HTR-8/SVneo (cell line): ENCODE data around the gene CDH4.
A peak's percentile ranks its signal among the peaks of the same experiment; 100 is the strongest.

Experiments
- DNase-seq: peaks from one replicate; pipeline ENCODE4 v3.0.0; 2011; ENCODE audit warnings: low spot score, mixed read lengths; ENCODE audit not compliant: insufficient read length
- FAIRE-seq: peaks from 2 replicates; lab custom pipeline; 2011; peaks lifted over from hg19 to GRCh38; lab: Jason Lieb, UNC

The CDH4 gene

GRCh38 chr20:61819921-61820825, 568.1 kb downstream of the CDH4 start:
- DNase-seq = no peak
- peak; percentile 66 for FAIRE-seq

GRCh38 chr20:61821735-61822134, 569.7 kb downstream of the CDH4 start:
- DNase-seq (no peak), FAIRE-seq (no peak)

- peak; percentile 77 for FAIRE-seq
Observed at GRCh38 chr20:61822396-61822795, 570.3 kb downstream of the CDH4 start.

GRCh38 chr20:61823242-61823641, 571.2 kb downstream of the CDH4 start:
- FAIRE-seq (peak; percentile 100), DNase-seq (no peak)

More at GRCh38 chr20:61822396-61822795, 570.3 kb downstream of the CDH4 start:
- DNase-seq = no peak

DNA sequence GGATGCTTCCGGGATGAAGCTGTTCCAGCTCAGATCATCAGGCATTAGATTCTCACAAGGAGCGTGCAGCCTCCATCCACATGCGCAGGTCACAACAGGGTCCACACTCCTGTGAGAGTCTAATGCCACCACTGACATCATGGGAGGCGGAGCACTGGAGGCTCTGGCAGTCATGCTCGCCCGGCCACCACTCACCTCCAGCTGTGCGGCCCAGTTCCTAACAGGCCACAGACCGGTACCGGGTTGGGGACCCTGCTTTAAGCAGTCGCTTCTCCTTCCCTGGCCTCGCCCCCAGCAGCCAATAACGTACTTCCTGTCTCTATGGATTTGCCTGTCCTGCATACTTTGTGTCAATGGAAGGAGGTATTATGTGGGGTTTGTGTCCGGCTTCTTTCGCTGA, 576.8 kb downstream of the CDH4 start:
- FAIRE-seq (peak; percentile 63), DNase-seq (no peak)

- DNase-seq (no peak), FAIRE-seq (no peak)
Observed at GRCh38 chr20:61829526-61829925, 577.5 kb downstream of the CDH4 start.

- DNase-seq (no peak), FAIRE-seq (no peak)
Observed at GRCh38 chr20:61830241-61830930, 578.3 kb downstream of the CDH4 start.

- DNase-seq = no peak
- FAIRE-seq = no peak
Observed at GRCh38 chr20:61830991-61831390, 578.9 kb downstream of the CDH4 start.

- FAIRE-seq (no peak), DNase-seq (no peak)
Observed at GRCh38 chr20:61832181-61832580, 580.1 kb downstream of the CDH4 start.

DNA sequence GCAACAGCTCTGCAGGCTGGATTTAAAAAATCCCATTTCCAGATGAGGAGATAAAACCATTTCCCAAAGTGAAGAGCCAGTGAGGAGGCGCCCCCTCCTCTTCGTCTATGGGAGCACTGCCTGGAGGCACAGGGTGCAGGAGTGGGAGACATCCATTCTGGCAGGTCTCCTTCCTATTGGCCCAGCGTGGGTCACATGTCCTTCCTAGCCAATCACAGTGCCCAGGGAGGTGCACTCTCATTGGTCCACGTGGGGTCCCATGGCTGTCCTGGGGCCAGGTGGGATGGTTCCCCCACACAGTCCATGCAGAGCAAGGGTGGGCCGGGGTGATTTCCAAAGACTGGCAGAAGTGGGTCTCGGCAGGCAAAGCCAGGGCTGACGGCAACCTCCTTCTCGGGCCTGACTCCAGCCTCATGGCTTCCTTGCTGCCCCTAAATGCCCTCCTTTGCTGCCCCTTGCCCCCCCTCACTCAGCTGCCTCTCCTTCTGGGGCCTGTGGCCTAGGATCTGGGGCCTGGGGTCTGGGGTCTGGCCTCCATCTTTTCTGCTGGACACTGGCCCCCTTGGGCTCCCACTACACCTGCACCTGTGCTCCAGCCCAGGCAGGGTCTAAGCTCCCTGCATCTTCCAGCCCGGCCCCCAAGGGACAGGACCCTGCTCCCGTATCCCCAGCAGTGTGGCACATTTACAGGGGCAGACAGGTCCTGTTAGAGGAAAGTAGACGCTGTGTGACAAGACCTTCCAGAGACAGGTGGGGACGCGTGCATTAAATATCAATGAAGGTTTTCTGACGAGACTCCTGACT, 581.9 kb downstream of the CDH4 start:
- DNase-seq (no peak), FAIRE-seq (no peak)

DNA sequence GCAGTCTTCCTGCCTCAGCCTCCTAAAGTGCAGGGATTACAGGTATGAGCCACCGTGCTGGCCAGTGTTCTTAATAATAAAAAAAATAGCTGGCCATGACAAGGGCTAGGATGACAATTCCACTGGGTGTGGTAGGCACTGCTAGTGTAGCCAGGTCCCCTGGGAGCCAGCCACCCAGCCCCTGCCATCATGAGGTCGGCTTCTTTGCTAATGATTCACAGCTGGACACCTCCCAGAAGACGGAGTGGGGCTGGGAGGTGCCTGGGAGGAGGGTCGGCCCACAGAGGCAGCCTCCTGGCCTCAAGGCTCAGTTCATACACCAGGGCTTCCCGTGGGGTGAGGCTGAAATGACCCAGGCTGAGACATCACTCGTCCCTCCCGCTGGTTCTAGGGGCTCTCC, 583.2 kb downstream of the CDH4 start:
- no peak for DNase-seq
- no peak for FAIRE-seq

GRCh38 chr20:61835791-61836350, 583.8 kb downstream of the CDH4 start:
- no peak for FAIRE-seq
- no peak for DNase-seq

DNA sequence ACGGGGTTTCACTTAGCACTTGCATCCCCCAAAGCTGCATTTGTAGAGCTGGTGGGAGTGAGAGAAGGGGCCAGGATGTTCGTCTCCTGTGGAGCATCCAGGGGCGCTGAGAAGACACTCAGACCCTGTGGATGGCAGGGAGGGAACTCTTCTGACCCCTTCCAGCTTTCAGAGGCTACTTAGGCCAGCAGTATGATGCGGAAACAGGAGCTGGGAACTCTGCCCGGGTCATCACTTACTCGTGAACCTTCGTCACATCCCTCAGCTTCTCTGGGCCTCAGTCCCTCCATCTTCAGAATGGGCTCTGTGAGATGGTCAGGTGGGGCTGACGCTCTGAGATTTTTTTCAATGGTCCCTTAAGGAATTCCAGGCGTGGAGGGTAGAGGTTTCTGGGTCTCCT, 585.1 kb downstream of the CDH4 start:
- FAIRE-seq (no peak), DNase-seq (no peak)

DNA sequence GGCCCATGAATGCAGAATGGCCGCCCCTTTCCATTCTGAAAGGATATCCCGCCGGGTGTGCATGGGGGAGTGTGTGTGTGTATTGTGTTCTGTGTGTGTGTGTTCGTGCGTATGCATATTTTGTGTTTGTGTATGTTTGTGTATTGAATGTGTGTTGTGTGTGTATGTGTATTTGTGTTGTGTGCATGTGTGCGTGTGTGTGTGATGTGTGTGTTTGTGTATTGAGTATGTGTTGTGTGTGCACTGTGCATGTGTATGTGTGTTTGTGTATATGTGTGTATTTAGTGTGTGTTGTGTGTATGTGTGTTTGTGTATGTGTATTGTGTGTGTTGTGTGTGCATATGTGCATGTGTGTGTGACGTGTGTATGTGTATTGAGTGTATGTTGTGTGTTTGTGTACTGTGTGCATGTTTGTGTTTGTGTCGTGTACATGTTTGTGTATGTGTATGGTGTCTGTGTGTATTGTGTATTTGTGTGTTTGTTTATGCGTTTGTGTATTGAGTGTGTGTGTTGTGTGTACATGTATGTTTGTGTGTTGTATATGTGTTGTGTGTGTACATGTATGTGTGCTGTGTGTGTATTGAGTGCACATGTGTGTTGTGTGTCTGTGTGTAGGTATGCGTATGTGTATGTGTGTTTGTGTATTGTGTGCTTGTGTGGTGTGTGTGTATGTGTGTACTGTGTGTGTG, 587.3 kb downstream of the CDH4 start:
- FAIRE-seq = peak; percentile 100

DNA sequence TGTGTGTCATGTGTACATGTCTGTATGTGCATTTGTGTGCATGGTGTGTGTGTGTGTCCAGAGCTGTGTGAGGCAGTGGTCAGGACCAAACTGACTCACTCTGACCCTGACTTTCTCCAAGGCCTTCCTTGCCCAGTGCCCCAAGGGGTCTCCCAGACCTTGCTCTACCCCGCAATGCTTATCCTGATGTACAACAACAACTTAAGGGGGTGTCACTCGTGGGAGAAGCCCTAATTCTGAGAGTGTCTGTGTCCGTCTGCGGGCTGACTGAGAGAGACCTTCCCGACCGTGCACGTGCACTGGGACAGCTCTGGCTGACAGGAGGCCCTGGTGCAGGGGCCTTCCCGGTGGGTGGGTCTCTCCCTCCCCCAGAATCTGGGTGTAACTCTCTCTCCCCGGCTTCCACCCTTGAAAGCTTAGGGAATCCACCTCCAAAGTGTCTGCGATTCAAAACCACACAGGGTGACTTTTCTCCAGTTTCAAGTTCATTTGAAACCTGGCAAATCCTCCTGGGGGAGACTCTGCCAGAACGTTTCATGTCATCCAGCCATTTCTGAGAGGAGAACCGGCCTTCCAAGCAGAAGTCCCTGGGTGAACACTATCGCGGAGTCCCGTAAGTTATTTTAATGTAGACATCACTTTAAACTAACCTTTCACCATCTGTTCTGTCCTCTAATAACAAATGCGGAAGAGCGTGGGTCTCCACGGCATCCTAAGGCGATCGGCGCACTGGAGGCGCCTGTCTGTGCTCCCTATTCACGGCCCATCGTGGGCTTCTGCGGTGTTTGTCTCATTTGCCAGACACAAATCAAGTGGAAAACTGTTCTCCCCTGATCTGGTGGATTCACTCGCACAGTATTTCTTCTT, 588.1 kb downstream of the CDH4 start:
- no peak for DNase-seq
- FAIRE-seq = no peak

More for the DNA sequence above, 587.3 kb downstream of the CDH4 start:
- DNase-seq = no peak

DNA sequence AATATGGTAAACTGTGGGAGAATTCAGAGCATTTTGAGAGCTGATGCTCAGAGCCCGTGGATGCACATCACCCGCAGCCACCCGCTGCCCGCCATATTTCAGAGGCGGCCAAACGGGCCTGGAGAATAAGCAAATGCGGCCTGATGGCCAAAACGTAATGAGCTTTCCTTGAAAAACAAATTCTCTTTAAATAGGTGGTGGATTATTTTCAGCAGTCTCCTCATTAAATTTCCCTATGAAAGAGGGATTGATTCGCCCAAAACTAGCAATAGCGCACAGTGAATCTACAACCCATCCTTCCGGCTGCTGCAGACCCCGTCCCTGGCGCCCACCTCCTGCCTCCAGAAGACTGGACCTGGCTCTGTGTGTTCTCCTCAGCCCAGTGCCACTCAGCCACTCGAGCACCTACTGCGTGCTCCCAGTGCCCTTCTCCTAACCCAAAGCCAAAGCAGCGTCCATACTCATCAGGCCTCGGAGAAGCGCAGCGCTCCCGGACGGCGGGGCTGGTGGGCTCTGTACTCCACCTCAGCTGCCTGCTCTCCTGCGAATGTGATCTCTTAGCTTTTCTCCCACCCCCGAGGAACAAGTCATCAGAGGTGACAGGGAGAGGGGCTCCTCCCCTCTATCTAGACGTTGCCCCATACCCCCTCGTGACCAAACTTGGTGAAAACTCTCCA, 588.9 kb downstream of the CDH4 start:
- FAIRE-seq (no peak), DNase-seq (no peak)

DNA sequence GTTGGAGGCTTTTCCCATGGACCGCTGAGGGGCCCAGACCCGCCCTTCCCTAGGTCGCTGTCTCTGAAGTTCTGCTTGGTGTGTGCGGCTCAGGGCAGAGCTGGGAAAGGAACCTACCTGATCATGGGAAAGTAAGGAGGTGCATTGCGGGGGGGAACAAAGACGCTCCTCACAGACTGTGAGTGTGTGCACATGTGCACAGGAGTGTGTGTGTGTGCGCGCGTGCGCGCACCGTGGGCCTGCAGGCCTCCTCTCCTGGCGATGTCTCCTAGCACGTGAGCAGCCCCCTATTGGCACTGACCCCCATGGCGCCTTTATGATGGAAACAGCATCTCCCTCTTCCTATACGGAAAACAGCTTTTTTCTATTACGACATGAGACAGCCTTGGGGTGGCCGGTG, 589.5 kb downstream of the CDH4 start:
- FAIRE-seq (no peak), DNase-seq (no peak)

- DNase-seq (no peak), FAIRE-seq (peak; percentile 86)
Observed at GRCh38 chr20:61841966-61842365, 589.9 kb downstream of the CDH4 start.
